GM12878 (cell line): ENCODE measurements around the gene SPIB. TPM values are rescaled to one million over a fixed set of nuclear protein-coding genes. Genes with fewer than 3 reads are reported as not detected.

Experiments
- HDAC2 ChIP-seq: fragments of 200-600 bp; sonication (generic); IDR thresholded peaks from 2 replicates; pipeline ENCODE4 v1.6.1; 2017
- MXI1 ChIP-seq: fragments of 150-350 bp; IDR thresholded peaks from 2 replicates; pipeline ENCODE4 v1.6.1; 2011; ENCODE audit warnings: low read depth, mild to moderate bottlenecking, inconsistent platforms, low read length, improper control_type of control experiment
- MYB ChIP-seq: fragments of 150-350 bp; IDR thresholded peaks from 2 replicates; pipeline ENCODE4 v1.6.1; 2014; ENCODE audit warnings: mild to moderate bottlenecking, low read depth, low read length, borderline replicate concordance
- REST ChIP-seq: IDR thresholded peaks from 2 replicates; pipeline ENCODE4 v1.6.1; 2012; ENCODE audit warnings: mild to moderate bottlenecking, low read depth, low read length
- SREBF1 ChIP-seq: IDR thresholded peaks from 2 replicates; pipeline ENCODE4 v1.6.1; 2012; ENCODE audit warnings: mild to moderate bottlenecking, low read length
- STAT1 ChIP-seq: fragments of 450-650 bp; conservative IDR thresholded peaks from 2 replicates; pipeline ENCODE4 v1.6.1; 2014; ENCODE audit warnings: antibody characterized with exemption, mild to moderate bottlenecking
- ZNF622 ChIP-seq: fragments of 450-650 bp; IDR thresholded peaks from 2 replicates; pipeline ENCODE4 v1.6.1; 2017; ENCODE audit warnings: mild to moderate bottlenecking, inconsistent platforms
- polyA plus RNA-seq, 11 experiments: library from polyadenylated mRNA; depleted of rRNA in 4 of 11; unstranded in 6 of 11; stranded (reverse) in 5 of 11; fragments of >200 nt; fragmentation: Nextera tagmentation in 4 of 11; fragmentation: Illumina TruSeq in 1 of 11; extraction: Ambion mirVana in 4 of 11; extraction: Trizol in 1 of 11; gene quantifications; 1 replicate in 1 of 11; 2 replicates in 10 of 11; pipeline versions ENCODE4 v1.2.1 to v1.2.3, GENCODE V29; 2011 to 2016; ENCODE audit warnings: inconsistent platforms in 2 of 11, missing spikeins in 2 of 11, low read depth in 1 of 11
- total RNA-seq, 4 experiments: library from RNA; depleted of rRNA in 3 of 4; stranded (reverse); fragments of >200 nt in 3 of 4; fragmentation: Illumina TruSeq in 1 of 4; extraction: Trizol in 1 of 4; gene quantifications; 2 replicates each; pipeline versions ENCODE4 v1.2.1 to v1.2.3, GENCODE V29; 2013 to 2021
- TF ChIP-seq, protein P1 (sequence below): fragments of 450-650 bp; formaldehyde crosslinking; IDR thresholded peaks from 2 replicates; pipeline ENCODE4 v1.5.0; 2022; ENCODE audit warnings: mild to moderate bottlenecking, missing genetic modification characterization

The SPIB gene
- total and polyA plus RNA-seq, 10 of the 15 experiments (the other 5 are each of a cell fraction or from before 2014, with no cell fraction given): 3.5 to 123 (median 56.0) TPM

- TF ChIP-seq REST (no peak), MYB (no peak), STAT1 (no peak), ZNF622 (no peak), MXI1 (no peak), SREBF1 (no peak), HDAC2 (no peak)
- TF ChIP-seq, protein P1, sequence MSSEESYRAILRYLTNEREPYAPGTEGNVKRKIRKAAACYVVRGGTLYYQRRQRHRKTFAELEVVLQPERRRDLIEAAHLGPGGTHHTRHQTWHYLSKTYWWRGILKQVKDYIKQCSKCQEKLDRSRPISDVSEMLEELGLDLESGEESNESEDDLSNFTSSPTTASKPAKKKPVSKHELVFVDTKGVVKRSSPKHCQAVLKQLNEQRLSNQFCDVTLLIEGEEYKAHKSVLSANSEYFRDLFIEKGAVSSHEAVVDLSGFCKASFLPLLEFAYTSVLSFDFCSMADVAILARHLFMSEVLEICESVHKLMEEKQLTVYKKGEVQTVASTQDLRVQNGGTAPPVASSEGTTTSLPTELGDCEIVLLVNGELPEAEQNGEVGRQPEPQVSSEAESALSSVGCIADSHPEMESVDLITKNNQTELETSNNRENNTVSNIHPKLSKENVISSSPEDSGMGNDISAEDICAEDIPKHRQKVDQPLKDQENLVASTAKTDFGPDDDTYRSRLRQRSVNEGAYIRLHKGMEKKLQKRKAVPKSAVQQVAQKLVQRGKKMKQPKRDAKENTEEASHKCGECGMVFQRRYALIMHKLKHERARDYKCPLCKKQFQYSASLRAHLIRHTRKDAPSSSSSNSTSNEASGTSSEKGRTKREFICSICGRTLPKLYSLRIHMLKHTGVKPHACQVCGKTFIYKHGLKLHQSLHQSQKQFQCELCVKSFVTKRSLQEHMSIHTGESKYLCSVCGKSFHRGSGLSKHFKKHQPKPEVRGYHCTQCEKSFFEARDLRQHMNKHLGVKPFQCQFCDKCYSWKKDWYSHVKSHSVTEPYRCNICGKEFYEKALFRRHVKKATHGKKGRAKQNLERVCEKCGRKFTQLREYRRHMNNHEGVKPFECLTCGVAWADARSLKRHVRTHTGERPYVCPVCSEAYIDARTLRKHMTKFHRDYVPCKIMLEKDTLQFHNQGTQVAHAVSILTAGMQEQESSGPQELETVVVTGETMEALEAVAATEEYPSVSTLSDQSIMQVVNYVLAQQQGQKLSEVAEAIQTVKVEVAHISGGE (CRISPR knock-in tag): no peak
These were observed 41.7 kb upstream of the SPIB start (continued) for GRCh38 chr19:50377051-50377461.
